K562 (cell line): ENCODE measurements around the gene AJUBA. TPM values are rescaled to one million over a fixed set of nuclear protein-coding genes. Genes with fewer than 3 reads are reported as not detected.

Experiments used
- AFF4 ChIP-seq: sonication (generic); formaldehyde crosslinking; IDR thresholded peaks from 2 replicates; pipeline ENCODE4 v1.8.0; 2023; ENCODE audit warnings: mild to moderate bottlenecking, missing genetic modification reagents
- FOXP1 ChIP-seq: sonication (generic); formaldehyde crosslinking; IDR thresholded peaks from 2 replicates; pipeline ENCODE4 v1.8.0; 2022; ENCODE audit warnings: mild to moderate bottlenecking, missing genetic modification reagents
- GABPA ChIP-seq: fragments of 200-800 bp; sonication (Bioruptor generic); conservative IDR thresholded peaks from 2 replicates; pipeline ENCODE4 v1.6.1; 2016; ENCODE audit warnings: low read depth, missing genetic modification characterization, missing compliant biosample characterization
- HDAC2 ChIP-seq: fragments of 450-650 bp; IDR thresholded peaks from 2 replicates; pipeline ENCODE4 v1.6.1; 2016; ENCODE audit warnings: mild to moderate bottlenecking
- NEUROD1 ChIP-seq: fragments of 150-350 bp; IDR thresholded peaks from 2 replicates; pipeline ENCODE4 v1.6.1; 2014; ENCODE audit warnings: borderline replicate concordance, low read length, low read depth; ENCODE audit not compliant: partially characterized antibody
- PHB ChIP-seq: fragments of 250-450 bp; sonication (Bioruptor Pico); IDR thresholded peaks from 2 replicates; pipeline ENCODE4 v1.5.0; 2021
- PHTF2 ChIP-seq: fragments of 250-450 bp; sonication (Bioruptor Pico); IDR thresholded peaks from 2 replicates; pipeline ENCODE4 v1.5.0; 2021; ENCODE audit warnings: mild to moderate bottlenecking
- RBM15 ChIP-seq: fragments of 200-400 bp; formaldehyde crosslinking; IDR thresholded peaks from 2 replicates; pipeline ENCODE4 v1.6.1; 2018; ENCODE audit warnings: mild to moderate bottlenecking, low read length, moderate library complexity; ENCODE audit not compliant: insufficient read depth
- TEAD1 ChIP-seq, 2 experiments: fragments of 450-650 bp in 1 of 2; sonication (generic) in 1 of 2; formaldehyde crosslinking; IDR thresholded peaks; 2 replicates each; pipeline versions ENCODE4 v1.4.0 to v1.8.0; 2020 to 2022; ENCODE audit warnings: mild to moderate bottlenecking in 2 of 2, missing genetic modification reagents in 1 of 2
- TRIM24 ChIP-seq, 2 experiments: fragments of 450-650 bp; IDR thresholded peaks; 2 replicates each; pipeline ENCODE4 v1.6.1; 2016
- U2AF2 ChIP-seq: fragments of 200-400 bp; formaldehyde crosslinking; optimal IDR thresholded peaks from 2 replicates; pipeline ENCODE3; 2017; ENCODE audit warnings: low read depth, mild to moderate bottlenecking, low read length
- ZBTB33 ChIP-seq: sonication (generic); formaldehyde crosslinking; IDR thresholded peaks from 2 replicates; pipeline ENCODE4 v1.8.1; 2023; ENCODE audit warnings: mild to moderate bottlenecking, missing genetic modification reagents
- ZNF311 ChIP-seq: fragments of 250-450 bp; sonication (Bioruptor Pico); IDR thresholded peaks from 2 replicates; pipeline ENCODE4 v1.4.0; 2020; ENCODE audit warnings: mild to moderate bottlenecking, moderate library complexity
- ZNF77 ChIP-seq: fragments of 250-450 bp; sonication (Bioruptor Pico); IDR thresholded peaks from 2 replicates; pipeline ENCODE4 v1.5.0; 2020
- polyA plus RNA-seq, 8 experiments: library from polyadenylated mRNA; depleted of rRNA in 4 of 8; stranded (reverse) in 5 of 8; unstranded in 3 of 8; fragments of >200 nt; fragmentation: Nextera tagmentation in 2 of 8; fragmentation: Illumina TruSeq in 1 of 8; extraction: Ambion mirVana in 2 of 8; extraction: Trizol in 1 of 8; gene quantifications; 2 replicates each; pipeline versions ENCODE4 v1.2.1 to v1.2.3, GENCODE V29; 2011 to 2014; ENCODE audit warnings: inconsistent platforms in 1 of 8, missing spikeins in 1 of 8
- total RNA-seq, 7 experiments: library from RNA; depleted of rRNA in 6 of 7; stranded (reverse); fragments of >200 nt in 6 of 7; fragmentation: Illumina TruSeq in 2 of 7; extraction: Trizol in 2 of 7; gene quantifications; 2 replicates each; pipeline versions ENCODE4 v1.2.1 to v1.2.3, GENCODE V29; 2011 to 2021; ENCODE audit warnings: low replicate concordance in 1 of 7

AJUBA gene
- total and polyA plus RNA-seq, 9 of the 15 experiments (the other 6 are each of a cell fraction or from before 2014, with no cell fraction given), result 0.73 to 4.7 (median 2.8) TPM

DNA sequence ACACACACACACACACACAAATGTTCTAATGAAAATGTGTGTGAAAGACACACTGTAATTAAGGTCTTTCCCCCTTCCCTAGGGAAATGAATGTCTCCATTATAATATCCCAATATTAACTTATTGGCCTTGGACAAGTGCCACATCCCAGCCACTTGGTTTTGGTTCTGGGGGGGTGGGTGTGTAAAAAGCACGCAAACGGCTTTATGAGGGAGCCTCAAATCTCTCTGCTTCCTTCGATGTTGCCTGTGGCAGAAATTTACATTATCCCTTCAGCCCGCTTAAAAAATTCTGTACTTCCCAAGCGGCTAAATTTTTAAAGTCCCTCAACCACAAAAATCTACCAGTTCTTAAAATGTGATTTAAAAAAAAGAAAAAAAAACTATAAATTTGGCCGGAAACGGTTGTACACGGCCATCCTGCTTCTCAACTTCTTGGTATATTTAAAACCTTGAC, 27.2 kb upstream of the AJUBA start (continued):
- TF ChIP-seq AFF4, result no peak
- TF ChIP-seq FOXP1, result no peak
- TF ChIP-seq TEAD1 (CRISPR knock-in tag; IDR thresholded peaks at IDR 0.05), result no peak
- no peak for TF ChIP-seq ZNF77
- TF ChIP-seq PHTF2 (CRISPR knock-in tag), result no peak
- 0 out of 2 replicates have a peak, but pooled peaks have one; percentile 31 for TF ChIP-seq ZNF311 (CRISPR knock-in tag)
- TF ChIP-seq RBM15, result no peak
- TF ChIP-seq NEUROD1, result no peak
- peak; percentile 45; the same call in 1 of the 2 replicates for TF ChIP-seq GABPA (tag)
- TF ChIP-seq PHB (CRISPR knock-in tag), result no peak
- TF ChIP-seq HDAC2, result 0 out of 2 replicates have a peak, but pooled peaks have one; percentile 19
- no peak for TF ChIP-seq U2AF2
- TF ChIP-seq ZBTB33 (CRISPR knock-in tag), result no peak
- TF ChIP-seq TRIM24 (IDR thresholded peaks at IDR 0.05), result no peak
